PC-9 (cell line): Measurements from ENCODE around the gene HPCA. TPM values are rescaled to one million over a fixed set of nuclear protein-coding genes. Genes with fewer than 3 reads are reported as not detected.

ENCODE experiments used
- BruUV-seq: library from RNA; stranded (reverse); fragments of 400-500 nt; replicated peaks from 2 replicates; lab custom pipeline; 2021; lab: Mats Ljungman, UMichigan
- CTCF ChIA-PET: fragments of 300-600 bp; sonication (Branson Sonifier 250); formaldehyde crosslinking; loops from one replicate; lab custom pipeline; 2022; ENCODE audit warnings: antibody characterized with exemption; lab: Charles Lee
- POLR2A ChIA-PET: fragments of 300-600 bp; sonication (Branson Sonifier 250); formaldehyde crosslinking; loops from one replicate; lab custom pipeline; 2022; ENCODE audit warnings: antibody characterized with exemption; ENCODE audit not compliant: unreplicated experiment; lab: Charles Lee
- DNase-seq, 2 experiments: peaks; one replicate each; pipeline versions ENCODE4 v3.0.0 to v3.0.0-alpha.2; 2015 to 2022; ENCODE audit warnings: mixed read lengths in 1 of 2
- H2AFZ ChIP-seq: fragments of 200-600 bp; sonication (generic); 2 replicates; pipeline ENCODE4 v1.8.1; 2017; ENCODE audit warnings: antibody characterized with exemption
- H3F3A ChIP-seq: fragments of 200-600 bp; sonication (generic); 2 replicates; pipeline ENCODE4 v1.8.1; 2017; ENCODE audit warnings: antibody characterized with exemption, mild to moderate bottlenecking, low read depth; ENCODE audit not compliant: insufficient read depth
- H3K27ac ChIP-seq: fragments of 200-600 bp; sonication (generic); 2 replicates; pipeline ENCODE4 v1.6.1; 2016; ENCODE audit warnings: mixed run types
- H3K27me3 ChIP-seq: fragments of 200-600 bp; sonication (generic); 2 replicates; pipeline ENCODE4 v1.6.1; 2016; ENCODE audit warnings: low read depth, mixed run types; ENCODE audit not compliant: insufficient read depth
- H3K36me3 ChIP-seq: fragments of 200-600 bp; sonication (generic); 2 replicates; pipeline ENCODE4 v1.6.1; 2016; ENCODE audit warnings: low read depth, mixed run types
- H3K4me1 ChIP-seq: fragments of 200-600 bp; sonication (generic); replicated peaks from 2 replicates; pipeline ENCODE4 v1.6.1; 2016; ENCODE audit warnings: mixed run types; ENCODE audit not compliant: insufficient read depth
- H3K4me2 ChIP-seq: fragments of 200-600 bp; sonication (generic); 2 replicates; pipeline ENCODE4 v1.6.1; 2017; ENCODE audit warnings: mixed run types
- H3K4me3 ChIP-seq: fragments of 200-600 bp; sonication (generic); 2 replicates; pipeline ENCODE4 v1.6.1; 2016; ENCODE audit warnings: mixed run types
- H3K79me2 ChIP-seq: fragments of 200-600 bp; sonication (generic); 2 replicates; pipeline ENCODE4 v1.6.1; 2017; ENCODE audit warnings: low read depth, mixed run types
- H3K9me2 ChIP-seq: fragments of 200-600 bp; sonication (generic); 2 replicates; pipeline ENCODE4 v1.8.1; 2017; ENCODE audit warnings: mild to moderate bottlenecking; ENCODE audit not compliant: insufficient read depth
- H3K9me3 ChIP-seq: fragments of 200-600 bp; sonication (generic); 2 replicates; pipeline ENCODE4 v1.8.1; 2016; ENCODE audit warnings: low read depth; ENCODE audit not compliant: insufficient read depth
- H4K20me1 ChIP-seq: fragments of 200-600 bp; sonication (generic); 2 replicates; pipeline ENCODE4 v1.8.1; 2017; ENCODE audit not compliant: insufficient read depth
- CTCF ChIP-seq: fragments of 200-600 bp; sonication (generic); conservative IDR thresholded peaks from 2 replicates; pipeline ENCODE4 v1.6.1; 2017; ENCODE audit warnings: mixed run types, antibody characterized with exemption, mild to moderate bottlenecking, moderate library complexity
- EZH2 ChIP-seq: fragments of 200-600 bp; sonication (generic); IDR thresholded peaks from 2 replicates; pipeline ENCODE4 v1.8.0; 2017; ENCODE audit warnings: antibody characterized with exemption, low read depth
- intact Hi-C: fragments of 100-400 bp; cut with micrococcal nuclease; formaldehyde crosslinking; loops from one replicate; pipeline ENCODE4 v1.10.0; 2022; ENCODE audit not compliant: unreplicated experiment
- total RNA-seq: library from RNA; stranded (reverse); gene quantifications from 2 replicates; pipeline ENCODE4 v1.2.3, GENCODE V29; 2021

HPCA gene
- total RNA-seq, 1 experiment from 2014 or later: not detected

- TF ChIP-seq CTCF (no peak), EZH2 (no peak)
Observed at GRCh38 chr1:32895325-32896215, 9.3 kb downstream of the HPCA start.

DNA sequence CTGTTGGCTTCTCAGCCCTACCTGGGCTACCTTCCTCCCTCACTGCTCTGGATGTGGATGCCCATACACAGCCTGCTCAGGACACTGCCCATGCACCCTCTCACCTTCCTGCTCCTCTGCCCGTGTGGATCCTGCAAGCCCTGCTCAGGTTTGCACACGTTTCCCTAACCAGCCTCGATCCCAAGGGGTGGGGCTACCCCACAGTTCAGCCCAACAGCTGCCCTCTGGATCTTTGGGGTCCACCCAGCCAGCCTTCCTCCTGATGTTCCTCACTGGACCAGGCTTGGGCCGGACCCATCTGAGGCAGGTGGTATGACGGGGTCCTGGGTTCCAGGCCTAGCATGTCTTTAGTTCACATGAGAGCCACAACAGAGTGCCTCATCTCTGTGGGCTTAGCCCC lies 10.2 kb downstream of the HPCA start:
- POLR2A ChIA-PET: no interaction called here
- no peaks in the 10 kb centered on the region for H3K9me2 ChIP-seq
- no peak overlapping the region for H3K27ac ChIP-seq
- H3K4me3 ChIP-seq: no peak overlapping the region
- no peaks in the 10 kb centered on the region for H3K36me3 ChIP-seq
- no peaks in the 10 kb centered on the region for H3K27me3 ChIP-seq
- no peaks in the 10 kb centered on the region; the same call in 1 of the 2 replicates for H3F3A ChIP-seq
- no TSS peak for BruUV-seq
- no peak overlapping the region for H3K4me2 ChIP-seq
- H3K79me2 ChIP-seq: 0 out of 2 replicates have a peak, but pooled peaks cover 8% of the 10 kb centered on the region
- H3K4me1 ChIP-seq: no peaks in the 10 kb centered on the region
- intact Hi-C loops: no loop called here
- no peaks in the 10 kb centered on the region for H3K9me3 ChIP-seq
- no peaks in the 10 kb centered on the region; the same call in 1 of the 2 replicates for H4K20me1 ChIP-seq
- no peak for TF ChIP-seq EZH2
- TF ChIP-seq CTCF: no peak
- no peak overlapping the region for H2AFZ ChIP-seq
- CTCF ChIA-PET: no interaction called here
- DNase-seq: no peak

More at GRCh38 chr1:32895325-32896215, 9.3 kb downstream of the HPCA start:
- no peak overlapping the region for H3K27ac ChIP-seq
- DNase-seq: no peak
- H3K27me3 ChIP-seq: no peaks in the 10 kb centered on the region
- H3K4me2 ChIP-seq: no peak overlapping the region
- H3K4me3 ChIP-seq: no peak overlapping the region
- no peak overlapping the region for H2AFZ ChIP-seq
- no peaks in the 10 kb centered on the region for H3K9me3 ChIP-seq
- H3K79me2 ChIP-seq: 0 out of 2 replicates have a peak, but pooled peaks cover 4% of the 10 kb centered on the region
- no peaks in the 10 kb centered on the region for H3K4me1 ChIP-seq
- POLR2A ChIA-PET: no interaction called here
- no TSS peak for BruUV-seq
- CTCF ChIA-PET: no interaction called here
- H3F3A ChIP-seq: no peaks in the 10 kb centered on the region; the same call in 1 of the 2 replicates
- H3K36me3 ChIP-seq: no peaks in the 10 kb centered on the region
- intact Hi-C loops: no loop called here
- H4K20me1 ChIP-seq: no peaks in the 10 kb centered on the region; the same call in 1 of the 2 replicates
- H3K9me2 ChIP-seq: no peaks in the 10 kb centered on the region

DNA sequence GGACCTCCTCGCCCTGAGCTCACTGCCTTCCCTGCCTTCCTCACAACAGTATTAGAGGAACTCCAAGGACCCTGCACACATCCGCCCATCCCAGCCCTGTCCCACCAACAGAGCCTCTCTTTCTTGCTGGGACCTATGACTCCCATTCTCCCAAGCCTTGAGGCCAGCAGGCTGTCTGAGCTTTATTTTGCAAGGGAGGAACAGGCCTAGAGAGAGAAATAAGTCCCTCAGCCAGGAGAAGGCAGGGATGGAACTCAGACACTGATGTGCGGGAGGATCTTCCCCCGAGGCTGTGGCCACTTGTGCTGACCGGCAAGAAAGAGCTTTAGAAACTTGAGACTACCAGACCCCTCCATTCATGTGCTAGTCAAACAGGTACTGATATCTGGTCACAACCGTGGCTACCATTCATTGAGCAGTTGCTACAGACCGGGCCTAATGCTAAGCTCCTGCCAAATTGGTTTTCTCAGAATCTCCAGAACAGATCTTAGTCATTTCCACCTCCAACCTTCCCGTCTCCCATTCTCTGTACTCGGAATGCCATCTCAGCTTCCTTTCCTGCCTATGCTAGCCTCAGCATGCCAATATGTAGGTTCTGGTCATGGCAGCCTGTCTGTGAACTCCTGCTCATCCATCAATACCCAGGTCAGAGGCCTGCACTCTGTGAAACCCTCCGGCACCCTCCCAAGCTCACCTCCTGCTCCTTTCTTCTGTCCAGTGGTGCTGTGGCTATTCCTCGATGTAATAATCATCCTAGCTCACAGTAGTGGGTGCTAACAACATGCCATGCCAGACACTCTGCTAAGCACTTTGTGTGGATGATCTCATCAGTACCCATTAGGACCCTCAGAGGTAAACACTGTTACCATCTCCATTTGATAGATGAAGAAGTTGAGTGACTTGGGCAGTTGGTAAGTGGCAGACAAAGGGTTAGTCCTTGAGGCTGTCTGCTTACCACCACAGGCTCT lies 11.1 kb downstream of the HPCA start:
- ChIA-PET POLR2A (no interaction called here), CTCF (interaction anchor here (0.5 kb wide), 1 partner anchor 69 kb away, joined by 6 read pairs; no protein-coding TSS in a partner anchor)
- Histone ChIP-seq H3K9me2 (no peaks in the 10 kb centered on the region), H3K27ac (no peak overlapping the region), H3K4me1 (no peaks in the 10 kb centered on the region), H4K20me1 (no peaks in the 10 kb centered on the region; the same call in 1 of the 2 replicates), H3K36me3 (no peaks in the 10 kb centered on the region), H3K4me3 (no peak overlapping the region), H3K79me2 (0 out of 2 replicates have a peak, but pooled peaks cover 8% of the 10 kb centered on the region), H3K4me2 (no peak overlapping the region), H3K9me3 (no peaks in the 10 kb centered on the region), H3F3A (no peaks in the 10 kb centered on the region; the same call in 1 of the 2 replicates), H3K27me3 (no peaks in the 10 kb centered on the region), H2AFZ (no peak overlapping the region)
- TF ChIP-seq CTCF (no peak), EZH2 (no peak)
- no peak for DNase-seq
- no TSS peak for BruUV-seq
- intact Hi-C loops: no loop called here
